Measurements from ENCODE around the gene STPG2.

- TF ChIP-seq CTCF (IDR thresholded peaks at IDR 0.05), result no peak
- no peak for TF ChIP-seq POLR2A (IDR thresholded peaks at IDR 0.05)
- no peak for TF ChIP-seq POLR2AphosphoS5 (IDR thresholded peaks at IDR 0.05)
Measured at GRCh38 chr4:97762115-97762512, 381.2 kb downstream of the STPG2 start.
